HFFc6 (cell line): ENCODE measurements around the gene POLR3GL. TPM values are rescaled to one million over a fixed set of nuclear protein-coding genes. Genes with fewer than 3 reads are reported as not detected.

Experiments used
- DNase-seq: peaks from one replicate; pipeline ENCODE4 v3.0.0-alpha.2; 2018
- H3K27ac Mint-ChIP-seq: 2 replicates; pipeline ENCODE4 v1.8.0; 2020; ENCODE audit warnings: mild to moderate bottlenecking, mixed read lengths
- H3K27me3 Mint-ChIP-seq: 2 replicates; pipeline ENCODE4 v1.8.0; 2021; ENCODE audit warnings: mild to moderate bottlenecking, moderate library complexity, mixed read lengths; ENCODE audit not compliant: insufficient read depth
- H3K36me3 Mint-ChIP-seq: 2 replicates; pipeline ENCODE4 v1.8.0; 2021; ENCODE audit warnings: low read depth, mixed read lengths
- H3K4me1 Mint-ChIP-seq: 2 replicates; pipeline ENCODE4 v1.8.0; 2020; ENCODE audit warnings: low read depth, mixed read lengths
- H3K4me3 Mint-ChIP-seq: 2 replicates; pipeline ENCODE4 v1.8.0; 2020; ENCODE audit warnings: mild to moderate bottlenecking, moderate library complexity, mixed read lengths
- H3K9me3 Mint-ChIP-seq: 2 replicates; pipeline ENCODE4 v1.8.0; 2020; ENCODE audit warnings: mild to moderate bottlenecking, mixed read lengths
- total RNA-seq, 6 experiments: library from RNA; stranded (reverse); fragmentation: NEBNext Ultra II Directional; extraction: Animal tissue kit (Norgen Biotek cat#: 25700); gene quantifications; 2 replicates in 1 of 6; 3 replicates in 5 of 6; pipeline ENCODE4 v1.2.3, GENCODE V29; 2021
- TF ChIP-seq, protein P1 (sequence below): fragments of 200-600 bp; sonication (generic); IDR thresholded peaks from 2 replicates; pipeline ENCODE4 v1.5.0; 2021; ENCODE audit warnings: antibody characterized with exemption, mild to moderate bottlenecking

The POLR3GL gene
- total RNA-seq, 6 experiments from 2014 or later = 23.5 to 29.3 (median 26.2) TPM

GRCh38 chr1:145986551-145986950 lies 22.1 kb downstream of the POLR3GL start:
- H3K4me3 Mint-ChIP-seq = no peak overlapping the region; the same call in 1 of the 2 replicates
- no peaks in the 10 kb centered on the region for H3K9me3 Mint-ChIP-seq
- no peak for DNase-seq
- no peaks in the 10 kb centered on the region for H3K36me3 Mint-ChIP-seq
- no peaks in the 10 kb centered on the region for H3K27me3 Mint-ChIP-seq
- TF ChIP-seq, protein P1, sequence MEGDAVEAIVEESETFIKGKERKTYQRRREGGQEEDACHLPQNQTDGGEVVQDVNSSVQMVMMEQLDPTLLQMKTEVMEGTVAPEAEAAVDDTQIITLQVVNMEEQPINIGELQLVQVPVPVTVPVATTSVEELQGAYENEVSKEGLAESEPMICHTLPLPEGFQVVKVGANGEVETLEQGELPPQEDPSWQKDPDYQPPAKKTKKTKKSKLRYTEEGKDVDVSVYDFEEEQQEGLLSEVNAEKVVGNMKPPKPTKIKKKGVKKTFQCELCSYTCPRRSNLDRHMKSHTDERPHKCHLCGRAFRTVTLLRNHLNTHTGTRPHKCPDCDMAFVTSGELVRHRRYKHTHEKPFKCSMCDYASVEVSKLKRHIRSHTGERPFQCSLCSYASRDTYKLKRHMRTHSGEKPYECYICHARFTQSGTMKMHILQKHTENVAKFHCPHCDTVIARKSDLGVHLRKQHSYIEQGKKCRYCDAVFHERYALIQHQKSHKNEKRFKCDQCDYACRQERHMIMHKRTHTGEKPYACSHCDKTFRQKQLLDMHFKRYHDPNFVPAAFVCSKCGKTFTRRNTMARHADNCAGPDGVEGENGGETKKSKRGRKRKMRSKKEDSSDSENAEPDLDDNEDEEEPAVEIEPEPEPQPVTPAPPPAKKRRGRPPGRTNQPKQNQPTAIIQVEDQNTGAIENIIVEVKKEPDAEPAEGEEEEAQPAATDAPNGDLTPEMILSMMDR = no peak
- H3K4me1 Mint-ChIP-seq = peaks cover 36% of the 10 kb centered on the region
- peak overlapping the region; percentile 89 for H3K27ac Mint-ChIP-seq

GRCh38 chr1:145987926-145988325 lies 23.4 kb downstream of the POLR3GL start:
- TF ChIP-seq, protein P1 = no peak
- Mint-ChIP-seq H3K4me3 (no peak overlapping the region), H3K27me3 (no peaks in the 10 kb centered on the region), H3K4me1 (peaks cover 43% of the 10 kb centered on the region), H3K27ac (no peak overlapping the region), H3K9me3 (no peaks in the 10 kb centered on the region), H3K36me3 (peaks cover 5% of the 10 kb centered on the region)
- no peak for DNase-seq

GRCh38 chr1:145988773-145989172 lies 24.3 kb downstream of the POLR3GL start:
- Mint-ChIP-seq H3K4me1 (peaks cover 43% of the 10 kb centered on the region), H3K9me3 (no peaks in the 10 kb centered on the region), H3K4me3 (no peak overlapping the region), H3K27ac (no peak overlapping the region), H3K36me3 (peaks cover 13% of the 10 kb centered on the region), H3K27me3 (no peaks in the 10 kb centered on the region)
- TF ChIP-seq, protein P1 = no peak
- DNase-seq = no peak

GRCh38 chr1:145990249-145990855 lies 25.9 kb downstream of the POLR3GL start:
- Mint-ChIP-seq H3K36me3 (peaks cover 29% of the 10 kb centered on the region), H3K4me1 (peaks cover 44% of the 10 kb centered on the region), H3K4me3 (no peak overlapping the region), H3K9me3 (no peaks in the 10 kb centered on the region), H3K27me3 (no peaks in the 10 kb centered on the region), H3K27ac (peak overlapping the region; percentile 55; the same call in 1 of the 2 replicates)
- TF ChIP-seq, protein P1 = no peak
- DNase-seq = no peak

DNA sequence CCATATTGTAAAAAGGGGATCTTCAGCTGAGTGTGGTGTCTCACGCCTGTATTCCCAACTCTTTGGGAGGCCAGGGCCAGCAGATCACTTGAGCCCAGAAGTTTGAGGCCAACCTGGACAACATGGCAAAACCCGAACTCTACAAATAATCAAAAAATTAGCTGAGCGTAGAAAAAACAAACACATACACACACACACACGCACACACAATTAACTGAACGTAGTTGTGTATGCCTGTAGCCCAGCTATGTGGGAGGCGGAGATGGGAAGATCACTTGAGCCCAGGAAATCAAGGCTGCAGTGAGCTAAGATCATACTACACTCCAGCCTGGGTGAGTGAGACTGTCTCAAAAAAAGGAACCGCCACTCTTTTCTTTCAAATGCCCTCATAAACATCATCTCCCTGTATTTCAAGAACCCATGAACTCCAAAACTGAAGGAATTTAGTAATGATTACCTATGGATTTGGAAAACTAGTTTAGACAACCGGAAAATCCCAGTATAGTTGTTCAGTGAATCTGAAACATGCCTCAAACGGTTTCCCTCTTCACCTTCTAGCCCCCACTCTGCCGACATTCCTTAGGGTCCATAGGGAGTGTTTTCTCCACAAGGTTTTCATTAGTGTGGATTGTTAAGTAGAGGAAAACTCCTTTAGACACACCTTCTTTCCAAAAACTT lies 27.4 kb downstream of the POLR3GL start:
- Mint-ChIP-seq H3K36me3 (peaks cover 40% of the 10 kb centered on the region), H3K4me1 (peaks cover 33% of the 10 kb centered on the region), H3K9me3 (no peaks in the 10 kb centered on the region), H3K27me3 (no peaks in the 10 kb centered on the region), H3K4me3 (no peak overlapping the region), H3K27ac (peak overlapping the region; percentile 1; the same call in 1 of the 2 replicates)
- TF ChIP-seq, protein P1 = no peak
- no peak for DNase-seq
